Retinal pigment epithelial cell (primary cell): ENCODE measurements around the gene AFTPH.

ENCODE experiments used
- DNase-seq: peaks from one replicate; pipeline ENCODE4 v3.0.0-alpha.2; 2010; ENCODE audit warnings: low read depth
- H3K4me3 ChIP-seq: 2 replicates; pipeline ENCODE4 v1.5.1; 2011; ENCODE audit warnings: mild to moderate bottlenecking, low read length, control low read depth, moderate library complexity
- CTCF ChIP-seq: conservative IDR thresholded peaks from 2 replicates; pipeline ENCODE4 v1.5.1; 2011; ENCODE audit warnings: low read depth, low read length, control low read depth, inconsistent platforms

AFTPH gene

GRCh38 chr2:64498438-64498837 lies 25.7 kb upstream of the AFTPH start:
- DNase-seq = no peak
- no peak overlapping the region for H3K4me3 ChIP-seq
- no peak for TF ChIP-seq CTCF

GRCh38 chr2:64500549-64500948 lies 23.6 kb upstream of the AFTPH start:
- TF ChIP-seq CTCF = no peak
- no peak for DNase-seq
- H3K4me3 ChIP-seq = no peak overlapping the region

- H3K4me3 ChIP-seq = no peak overlapping the region
- TF ChIP-seq CTCF = no peak
- no peak for DNase-seq
Measured at GRCh38 chr2:64501946-64502345, 22.2 kb upstream of the AFTPH start.

- DNase-seq = no peak
- no peak for TF ChIP-seq CTCF
- no peak overlapping the region for H3K4me3 ChIP-seq
Measured at GRCh38 chr2:64502860-64503259, 21.3 kb upstream of the AFTPH start.

- H3K4me3 ChIP-seq = no peak overlapping the region
- DNase-seq = no peak
- TF ChIP-seq CTCF = no peak
Measured at GRCh38 chr2:64504774-64505720, 19.1 kb upstream of the AFTPH start.

GRCh38 chr2:64506686-64507085 lies 17.4 kb upstream of the AFTPH start:
- no peak for DNase-seq
- TF ChIP-seq CTCF = no peak
- no peak overlapping the region for H3K4me3 ChIP-seq

GRCh38 chr2:64514008-64514407 lies 10.1 kb upstream of the AFTPH start:
- H3K4me3 ChIP-seq = no peak overlapping the region
- no peak for TF ChIP-seq CTCF
- no peak for DNase-seq
